IMR-90 (cell line): ENCODE results near the gene C12orf57. TPM values are rescaled to one million over a fixed set of nuclear protein-coding genes. Genes with fewer than 3 reads are reported as not detected.

Source experiments
- ATAC-seq: fragments of 200-7000 bp; cut with Tn5 transposase; 2 replicates; pipeline ENCODE4 v1.9.1; 2020; ENCODE audit warnings: low read depth, mild to moderate bottlenecking, moderate library complexity
- BruUV-seq: library from RNA; stranded (reverse); fragments of 400-500 nt; replicated peaks from 2 replicates; lab custom pipeline; 2021; lab: Mats Ljungman, UMichigan
- CTCF ChIA-PET: fragments of 300-600 bp; formaldehyde crosslinking; extraction: SDS; loops from one replicate; lab custom pipeline; 2021; ENCODE audit warnings: antibody characterized with exemption; lab: Yijun Ruan, JAX
- POLR2A ChIA-PET: fragments of 300-600 bp; sonication (Branson Sonifier 250); formaldehyde crosslinking; loops from one replicate; lab custom pipeline; 2022; ENCODE audit warnings: antibody characterized with exemption; ENCODE audit not compliant: unreplicated experiment; lab: Charles Lee
- DNase-seq: peaks from one replicate; pipeline ENCODE4 v3.0.0; 2013
- H2AFZ ChIP-seq: replicated peaks from 2 replicates; pipeline ENCODE3; 2013; ENCODE audit warnings: low read length, mild to moderate bottlenecking; ENCODE audit not compliant: poor library complexity
- H2AK5ac ChIP-seq: 2 replicates; pipeline ENCODE4 v1.6.1; 2013; ENCODE audit warnings: low read depth, low read length, inconsistent platforms
- H2AK9ac ChIP-seq: replicated peaks from 2 replicates; pipeline ENCODE3; 2013; ENCODE audit warnings: mild to moderate bottlenecking, low read depth, low read length, moderate library complexity; ENCODE audit not compliant: poor library complexity
- H2BK120ac ChIP-seq: 2 replicates; pipeline ENCODE4 v1.6.1; 2013; ENCODE audit warnings: low read depth, low read length, inconsistent platforms
- H2BK15ac ChIP-seq: 3 replicates; pipeline ENCODE4 v1.6.1; 2013; ENCODE audit warnings: low read depth, low read length, inconsistent platforms
- H2BK20ac ChIP-seq: 2 replicates; pipeline ENCODE4 v1.6.1; 2013; ENCODE audit warnings: low read depth, mild to moderate bottlenecking, inconsistent platforms, low read length, moderate library complexity
- H2BK5ac ChIP-seq: 2 replicates; pipeline ENCODE4 v1.6.1; 2013; ENCODE audit warnings: mild to moderate bottlenecking, low read depth, low read length, inconsistent platforms; ENCODE audit not compliant: poor library complexity, severe bottlenecking
- H3K14ac ChIP-seq: replicated peaks from 2 replicates; pipeline ENCODE4 v1.6.1; 2013; ENCODE audit warnings: low read depth, low read length, inconsistent platforms
- H3K18ac ChIP-seq: 2 replicates; pipeline ENCODE4 v1.6.1; 2013; ENCODE audit warnings: low read depth, low read length, control low read depth
- H3K23ac ChIP-seq: 2 replicates; pipeline ENCODE4 v1.6.1; 2013; ENCODE audit warnings: low read depth, low read length, inconsistent platforms
- H3K27ac ChIP-seq: 2 replicates; pipeline ENCODE4 v1.5.1; 2013; ENCODE audit warnings: mild to moderate bottlenecking, control low read depth, low read length; ENCODE audit not compliant: insufficient read depth
- H3K27me3 ChIP-seq: 2 replicates; pipeline ENCODE4 v1.6.1; 2013; ENCODE audit warnings: low read length; ENCODE audit not compliant: control insufficient read depth, insufficient read depth
- H3K36me3 ChIP-seq: 2 replicates; pipeline ENCODE4 v1.6.1; 2013; ENCODE audit warnings: low read length, mixed read lengths; ENCODE audit not compliant: control insufficient read depth, insufficient read depth
- H3K4ac ChIP-seq: 2 replicates; pipeline ENCODE4 v1.6.1; 2013; ENCODE audit warnings: low read depth, low read length, inconsistent platforms
- H3K4me1 ChIP-seq: 2 replicates; pipeline ENCODE4 v1.6.1; 2013; ENCODE audit warnings: low read length, mixed read lengths; ENCODE audit not compliant: control insufficient read depth, insufficient read depth
- H3K4me2 ChIP-seq: 2 replicates; pipeline ENCODE4 v1.6.1; 2013; ENCODE audit warnings: low read depth, mild to moderate bottlenecking, control low read depth, low read length, moderate library complexity
- H3K4me3 ChIP-seq: 2 replicates; pipeline ENCODE4 v1.5.1; 2013; ENCODE audit warnings: low read depth, mild to moderate bottlenecking, control low read depth, low read length, moderate library complexity; ENCODE audit not compliant: insufficient read depth
- H3K56ac ChIP-seq: 2 replicates; pipeline ENCODE4 v1.6.1; 2013; ENCODE audit warnings: low read length, inconsistent platforms; ENCODE audit not compliant: insufficient read depth; ENCODE audit errors: extremely low read depth
- H3K79me1 ChIP-seq, 2 experiments: 2 replicates each; pipeline ENCODE4 v1.6.1; 2013; ENCODE audit warnings: low read length in 2 of 2, inconsistent platforms in 1 of 2, low read depth in 1 of 2
- H3K9ac ChIP-seq: 2 replicates; pipeline ENCODE4 v1.6.1; 2013; ENCODE audit warnings: low read depth, low read length, control low read depth
- H3K9me1 ChIP-seq: 2 replicates; pipeline ENCODE4 v1.6.1; 2013; ENCODE audit warnings: low read length, inconsistent platforms; ENCODE audit not compliant: insufficient read depth
- H3K9me3 ChIP-seq: 2 replicates; pipeline ENCODE4 v1.6.1; 2013; ENCODE audit warnings: low read length; ENCODE audit not compliant: control insufficient read depth, insufficient read depth
- H4K20me1 ChIP-seq: 2 replicates; pipeline ENCODE4 v1.6.1; 2013; ENCODE audit warnings: low read length, inconsistent platforms; ENCODE audit not compliant: insufficient read depth
- H4K5ac ChIP-seq: 2 replicates; pipeline ENCODE4 v1.6.1; 2013; ENCODE audit warnings: mild to moderate bottlenecking, low read depth, low read length, control low read depth
- H4K8ac ChIP-seq, 2 experiments: 2 replicates each; pipeline ENCODE4 v1.6.1; 2013; ENCODE audit warnings: low read depth in 2 of 2, low read length in 2 of 2, control low read depth in 1 of 2, inconsistent platforms in 1 of 2
- H4K91ac ChIP-seq: 2 replicates; pipeline ENCODE4 v1.6.1; 2013; ENCODE audit warnings: low read depth, low read length, inconsistent platforms; ENCODE audit not compliant: insufficient read depth
- BHLHE40 ChIP-seq: fragments of 150-350 bp; IDR thresholded peaks from 2 replicates; pipeline ENCODE4 v1.6.1; 2016; ENCODE audit warnings: mild to moderate bottlenecking, low read depth, low read length
- CHD1 ChIP-seq: IDR thresholded peaks from 2 replicates; pipeline ENCODE4 v1.6.1; 2012; ENCODE audit warnings: low read depth, low read length, improper control_type of control experiment
- ELK1 ChIP-seq: fragments of 150-350 bp; IDR thresholded peaks from 2 replicates; pipeline ENCODE4 v1.6.1; 2016; ENCODE audit warnings: low read depth, mild to moderate bottlenecking, low read length, moderate library complexity, borderline replicate concordance
- MAFK ChIP-seq: IDR thresholded peaks from 2 replicates; pipeline ENCODE4 v1.6.1; 2012; ENCODE audit warnings: low read depth, low read length, improper control_type of control experiment
- MAZ ChIP-seq: IDR thresholded peaks from 2 replicates; pipeline ENCODE4 v1.6.1; 2012; ENCODE audit warnings: low read depth, mild to moderate bottlenecking, low read length, improper control_type of control experiment, moderate library complexity, borderline replicate concordance
- MXI1 ChIP-seq: IDR thresholded peaks from 2 replicates; pipeline ENCODE4 v1.6.1; 2012; ENCODE audit warnings: low read depth, mild to moderate bottlenecking, low read length, moderate library complexity, borderline replicate concordance
- POLR2A ChIP-seq: IDR thresholded peaks from 2 replicates; pipeline ENCODE4 v1.6.1; 2012; ENCODE audit warnings: mild to moderate bottlenecking, low read depth, low read length
- RFX5 ChIP-seq: IDR thresholded peaks from 2 replicates; pipeline ENCODE4 v1.8.0; 2012; ENCODE audit warnings: low read depth, mild to moderate bottlenecking, low read length, moderate library complexity
- SMC3 ChIP-seq: fragments of 150-350 bp; IDR thresholded peaks from 2 replicates; pipeline ENCODE4 v1.6.1; 2016; ENCODE audit warnings: low read depth, mild to moderate bottlenecking, antibody characterized with exemption, low read length, moderate library complexity
- USF2 ChIP-seq: fragments of 150-350 bp; IDR thresholded peaks from 2 replicates; pipeline ENCODE4 v1.6.1; 2017; ENCODE audit warnings: mild to moderate bottlenecking, antibody characterized with exemption, low read length, low read depth
- whole genome bisulfite sequencing, 2 experiments: methylation state at CpG; one replicate each; pipeline versions ENCODE4 v1.1.5 to v1.1.7; 2013; ENCODE audit warnings: missing lambda C conversion rate in 2 of 2; ENCODE audit not compliant: insufficient read length in 1 of 2; ENCODE audit errors: extremely low coverage in 2 of 2; 5-methylcytosine and 5-hydroxymethylcytosine counted together
- dilution Hi-C: fragments of 300-500 bp; cut with HindIII; formaldehyde crosslinking; loops from one replicate; pipeline ENCODE4 v1.14.3; 2018; ENCODE audit warnings: low sequenced_read_pairs; ENCODE audit not compliant: unreplicated experiment
- in situ Hi-C: fragments of 300-500 bp; cut with MboI; formaldehyde crosslinking; loops from 3 replicates; pipeline ENCODE4 v1.14.3; 2019; ENCODE audit warnings: low sequenced_read_pairs, inconsistent platforms, mixed read lengths
- intact Hi-C: fragments of 100-400 bp; cut with micrococcal nuclease; formaldehyde crosslinking; loops from 2 replicates; pipeline ENCODE4 v1.10.0; 2022
- polyA plus RNA-seq, 3 experiments: library from polyadenylated mRNA; depleted of rRNA; stranded (reverse); fragments of >200 nt; gene quantifications; 2 replicates each; pipeline ENCODE4 v1.2.3, GENCODE V29; 2012; ENCODE audit warnings: low replicate concordance in 1 of 3
- total RNA-seq: library from RNA; depleted of rRNA; stranded (reverse); fragments of >200 nt; gene quantifications from 2 replicates; pipeline ENCODE4 v1.2.3, GENCODE V29; 2012

The C12orf57 gene
- total and polyA plus RNA-seq, 2 of the 4 experiments (the other 2 are of a cell fraction) = 238 to 530 TPM

- ChIA-PET POLR2A (no interaction called here), CTCF (interaction anchor here (0.7 kb wide), 1 partner anchor 24 kb away, joined by 5 read pairs; the partner anchor contains the start of gene SPSB2)
- Histone ChIP-seq H3K9me1 (no peaks in the 10 kb centered on the region), H4K8ac (no peak overlapping the region), H3K4ac (peak overlapping the region; percentile 24; the same call in 1 of the 2 replicates), H2BK15ac (peak overlapping the region; percentile 38; the same call in 1 of the 3 replicates), H2AK9ac (no peak overlapping the region), H3K14ac (no peak overlapping the region), H3K79me1 (0 out of 4 replicates have a peak, but pooled peaks cover 0 to 9% of the 10 kb centered on the region in 2 experiments), H2BK120ac (no peak overlapping the region), H3K9ac (no peak overlapping the region), H3K4me3 (no peak overlapping the region), H2BK20ac (0 out of 2 replicates have a peak overlapping the region, but pooled peaks have one; percentile 26), H3K9me3 (no peaks in the 10 kb centered on the region), H3K56ac (no peak overlapping the region), H2AFZ (peak overlapping the region; percentile 47), H4K91ac (peak overlapping the region; percentile 23; the same call in 1 of the 2 replicates), H2AK5ac (no peak overlapping the region), H3K23ac (no peak overlapping the region), H4K20me1 (no peaks in the 10 kb centered on the region), H3K27me3 (no peaks in the 10 kb centered on the region), H3K4me1 (peaks cover 3% of the 10 kb centered on the region), H3K18ac (no peak overlapping the region), H3K36me3 (no peaks in the 10 kb centered on the region), H4K5ac (no peak overlapping the region), H3K27ac (no peak overlapping the region), H2BK5ac (peak overlapping the region; percentile 36), H3K4me2 (peak overlapping the region; percentile 52; the same call in 1 of the 2 replicates)
- dilution Hi-C loops (no loop called here), intact Hi-C loops (no loop called here), in situ Hi-C loops (no loop called here)
- 80% methylated on average over 1 of the region's 6 CpGs; no CpG with 5 or more reads in 1 of the 2 experiments for WGBS, 2 experiments
- no peak for DNase-seq
- TF ChIP-seq SMC3 = no peak
- TF ChIP-seq MAZ = no peak
- TF ChIP-seq USF2 = no peak
- no peak for TF ChIP-seq MXI1
- no peak for TF ChIP-seq ELK1
- TF ChIP-seq POLR2A = no peak
- no peak for TF ChIP-seq RFX5
- no peak for TF ChIP-seq BHLHE40
- TF ChIP-seq MAFK = no peak
- no peak for TF ChIP-seq CHD1
- BruUV-seq = no TSS peak
- no peak for ATAC-seq
These were observed 46.9 kb upstream of the C12orf57 start for GRCh38 chr12:6896846-6897435.
